Globus pallidus (tissue), 1 donor: Measurements from ENCODE around the gene GPRC6A.
"Not testable (repeated sequence)": the region's sequence is repeated elsewhere in the genome, so short reads cannot be mapped to it uniquely, and the experiment has no call there.

ENCODE experiments used
- DNase-seq: peaks from one replicate; pipeline ENCODE4 v3.0.0-alpha.2; 2015; ENCODE audit warnings: low spot score

GPRC6A gene, protein sequence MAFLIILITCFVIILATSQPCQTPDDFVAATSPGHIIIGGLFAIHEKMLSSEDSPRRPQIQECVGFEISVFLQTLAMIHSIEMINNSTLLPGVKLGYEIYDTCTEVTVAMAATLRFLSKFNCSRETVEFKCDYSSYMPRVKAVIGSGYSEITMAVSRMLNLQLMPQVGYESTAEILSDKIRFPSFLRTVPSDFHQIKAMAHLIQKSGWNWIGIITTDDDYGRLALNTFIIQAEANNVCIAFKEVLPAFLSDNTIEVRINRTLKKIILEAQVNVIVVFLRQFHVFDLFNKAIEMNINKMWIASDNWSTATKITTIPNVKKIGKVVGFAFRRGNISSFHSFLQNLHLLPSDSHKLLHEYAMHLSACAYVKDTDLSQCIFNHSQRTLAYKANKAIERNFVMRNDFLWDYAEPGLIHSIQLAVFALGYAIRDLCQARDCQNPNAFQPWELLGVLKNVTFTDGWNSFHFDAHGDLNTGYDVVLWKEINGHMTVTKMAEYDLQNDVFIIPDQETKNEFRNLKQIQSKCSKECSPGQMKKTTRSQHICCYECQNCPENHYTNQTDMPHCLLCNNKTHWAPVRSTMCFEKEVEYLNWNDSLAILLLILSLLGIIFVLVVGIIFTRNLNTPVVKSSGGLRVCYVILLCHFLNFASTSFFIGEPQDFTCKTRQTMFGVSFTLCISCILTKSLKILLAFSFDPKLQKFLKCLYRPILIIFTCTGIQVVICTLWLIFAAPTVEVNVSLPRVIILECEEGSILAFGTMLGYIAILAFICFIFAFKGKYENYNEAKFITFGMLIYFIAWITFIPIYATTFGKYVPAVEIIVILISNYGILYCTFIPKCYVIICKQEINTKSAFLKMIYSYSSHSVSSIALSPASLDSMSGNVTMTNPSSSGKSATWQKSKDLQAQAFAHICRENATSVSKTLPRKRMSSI

DNA sequence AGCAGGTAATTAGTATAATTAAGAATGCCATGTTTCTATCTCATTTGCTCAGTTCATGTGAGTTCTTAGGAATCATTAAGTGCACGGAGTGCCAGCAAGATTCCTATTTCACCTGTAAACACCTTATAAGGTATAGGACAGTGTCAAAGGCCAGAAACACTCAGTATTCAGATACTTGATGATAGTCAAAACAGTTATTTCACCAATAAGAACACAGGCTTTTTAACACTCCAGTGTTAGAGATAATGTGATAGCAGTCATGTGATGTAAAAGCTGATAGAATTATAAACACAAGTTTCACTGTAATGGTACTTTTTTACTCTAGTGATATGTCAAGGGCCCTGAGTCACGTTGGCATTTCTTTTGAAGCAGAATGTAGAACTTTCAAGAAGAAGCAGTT is at the start of gene GPRC6A:
Gene GPRC6A, minus strand, starts transcription at position 101 of the 400 bp plus-strand sequence. Its CDS starts 70 bp downstream, at position 31.
- DNase-seq: no peak

DNA sequence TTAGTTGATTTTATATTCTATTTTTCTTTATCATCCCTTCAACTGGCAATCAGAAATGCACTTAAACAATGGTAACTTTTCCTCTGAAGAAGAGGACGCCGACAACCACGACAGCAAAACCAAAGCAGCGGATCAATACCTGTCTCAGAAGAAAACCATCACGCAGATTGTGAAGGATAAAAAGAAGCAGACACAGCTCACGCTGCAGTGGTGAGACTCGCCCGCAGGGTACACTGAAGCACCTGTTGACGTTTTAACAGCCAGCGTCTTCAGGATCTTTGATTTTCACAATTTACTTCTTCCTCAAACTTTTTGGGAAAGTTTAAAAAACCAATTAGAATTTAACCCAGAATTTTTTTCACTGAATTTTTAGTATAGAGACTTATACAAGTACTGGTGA is 48.9 kb upstream of the GPRC6A start:
- DNase-seq: no peak

DNA sequence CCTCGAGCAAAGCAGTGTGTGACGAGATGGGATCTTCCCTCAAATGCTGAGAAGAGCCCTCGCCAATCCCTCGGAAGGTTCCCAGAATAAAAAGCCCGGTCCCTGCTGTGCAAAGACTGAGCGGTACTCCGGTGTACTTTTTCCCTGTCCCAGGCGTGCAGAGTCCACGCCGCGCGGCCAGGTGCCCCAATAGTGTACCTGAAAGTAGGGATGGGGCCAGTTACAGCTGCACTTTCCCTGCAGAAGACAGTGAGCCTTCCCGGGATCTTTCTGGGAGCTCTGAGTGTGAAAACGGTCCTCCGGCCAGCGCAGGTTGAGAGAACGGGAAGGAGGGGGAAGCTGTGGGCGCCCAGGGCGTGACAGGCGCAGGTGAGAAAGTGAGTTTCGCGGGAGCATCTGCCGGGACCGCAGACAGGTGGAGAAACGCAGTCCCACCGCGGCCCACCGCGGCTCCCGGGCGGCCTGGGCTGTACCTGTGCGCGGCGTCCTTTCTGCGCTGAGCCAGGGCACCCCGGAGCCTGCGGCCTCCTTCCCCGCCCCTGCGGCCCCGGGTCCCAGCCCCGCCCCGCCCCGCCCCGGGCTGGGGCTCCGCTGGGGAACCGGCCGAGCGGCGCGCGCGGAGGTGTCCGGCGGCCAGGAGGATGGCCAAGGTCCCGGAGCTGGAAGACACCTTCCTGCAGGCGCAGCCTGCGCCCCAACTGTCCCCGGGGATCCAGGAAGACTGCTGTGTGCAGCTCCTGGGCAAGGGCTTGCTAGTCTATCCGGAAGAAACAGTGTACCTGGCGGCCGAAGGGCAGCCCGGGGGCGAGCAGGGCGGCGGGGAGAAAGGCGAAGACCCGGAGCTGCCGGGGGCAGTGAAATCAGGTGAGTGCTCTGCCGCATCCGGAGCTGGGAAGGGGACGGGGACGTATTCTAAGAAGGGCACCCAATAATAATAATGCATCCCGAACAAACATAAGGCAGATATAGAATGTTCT is 48.0 kb upstream of the GPRC6A start, which contains the start of gene RFX6:
Gene RFX6, plus strand, starts transcription at position 608 of the 977 bp plus-strand sequence. Its CDS starts 34 bp downstream, at position 642.
- no peak for DNase-seq

DNA sequence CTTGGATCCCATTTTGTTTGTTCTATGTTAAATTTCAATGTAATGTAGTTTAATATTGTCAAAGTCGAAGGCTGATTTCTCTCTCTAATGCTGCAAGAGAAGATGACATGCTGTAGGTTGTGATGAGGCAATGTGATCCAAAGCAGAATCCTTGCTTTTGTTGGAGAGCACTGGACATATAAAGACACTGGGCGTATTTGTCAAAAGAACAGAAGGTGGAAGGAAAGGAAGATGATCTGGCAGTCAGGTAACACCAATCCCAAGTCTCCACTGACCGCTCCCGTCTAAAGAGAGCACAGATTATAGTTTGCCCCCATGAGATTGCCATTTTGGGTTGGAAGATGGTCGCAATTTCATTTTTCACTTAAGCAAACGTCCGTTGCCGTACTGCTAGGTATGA is 47.2 kb upstream of the GPRC6A start:
- DNase-seq: no peak

DNA sequence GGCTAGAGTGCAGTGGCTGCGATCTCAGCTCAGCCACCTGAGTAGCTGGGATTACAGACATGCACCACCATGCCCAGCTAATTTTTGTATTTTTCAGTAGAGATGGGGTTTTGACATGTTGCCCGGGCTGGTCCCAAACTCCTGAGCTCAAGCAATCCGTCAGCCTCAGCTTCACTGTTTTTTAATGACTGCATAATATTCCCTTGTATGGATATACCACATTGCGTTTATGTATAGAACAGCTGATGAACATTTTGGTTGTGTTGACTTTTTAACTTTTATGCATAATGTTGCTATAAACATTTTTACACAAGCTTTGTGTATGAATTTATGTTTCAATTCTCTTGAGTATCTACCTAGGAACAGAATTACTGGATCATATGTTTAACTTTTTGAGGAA is 43.9 kb upstream of the GPRC6A start:
- no peak for DNase-seq

DNA sequence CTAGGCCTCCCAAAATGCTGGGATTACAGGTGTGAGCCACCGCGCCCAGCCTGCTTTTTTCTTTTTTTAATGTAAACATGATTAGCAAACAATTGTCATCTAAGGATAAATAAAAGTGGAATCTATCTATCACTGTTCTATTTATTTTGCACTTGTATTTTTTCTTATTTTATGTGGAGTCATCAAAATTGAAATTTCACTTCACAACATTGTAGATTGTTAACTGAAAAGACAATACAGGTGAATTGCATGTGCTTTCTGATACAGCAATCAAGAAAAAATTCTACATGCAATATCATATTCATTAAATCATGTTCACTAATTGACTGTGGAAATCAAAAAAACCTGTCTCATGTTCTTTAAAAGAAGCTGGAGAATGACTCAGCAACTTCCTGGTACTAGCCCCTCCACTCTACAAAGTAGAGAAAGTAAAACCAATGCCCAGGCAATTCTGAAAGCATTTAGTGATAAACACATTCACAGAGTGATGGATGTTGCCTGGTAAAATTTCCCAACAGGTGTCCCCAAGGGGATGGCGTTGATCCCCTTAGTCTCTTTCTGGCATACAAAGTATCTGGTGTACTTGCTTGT is 37.5 kb upstream of the GPRC6A start:
- DNase-seq: no peak

DNA sequence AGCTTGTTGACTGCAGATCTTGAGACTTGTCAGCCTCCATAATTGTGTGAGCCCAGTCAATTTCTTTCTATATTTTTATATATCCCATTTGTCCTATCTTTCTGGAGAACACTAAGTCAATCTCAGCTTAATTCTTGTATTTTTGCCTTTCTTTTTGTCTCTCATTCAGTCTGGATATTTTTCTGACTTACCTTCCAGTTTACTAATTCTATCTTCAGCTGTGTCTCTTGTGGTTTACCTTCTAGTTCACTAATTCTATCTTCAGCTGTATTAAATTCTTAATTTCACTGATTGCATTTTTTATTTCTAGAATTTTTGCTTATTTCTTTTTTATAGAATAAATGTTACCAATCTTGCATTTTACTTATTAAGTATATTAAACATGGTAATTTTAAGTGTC is 30.4 kb upstream of the GPRC6A start:
- no peak for DNase-seq

DNA sequence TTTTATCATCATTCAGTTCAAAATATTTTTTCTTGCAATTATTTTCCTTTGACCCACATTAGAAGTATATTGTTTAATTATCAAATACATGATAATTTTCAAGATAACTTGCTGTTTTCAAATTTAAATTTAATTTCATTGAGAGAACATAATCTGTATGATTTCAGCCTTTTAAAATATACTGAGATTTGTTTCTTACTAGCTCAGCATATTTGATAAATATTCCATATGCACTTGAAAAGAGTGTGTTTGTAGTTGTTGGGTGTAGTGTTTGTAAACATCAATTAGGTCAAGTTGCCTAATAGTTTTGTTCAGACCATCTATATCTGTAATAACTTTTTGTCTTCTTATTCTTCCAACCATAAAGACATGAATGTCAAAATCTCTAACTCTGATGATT is 29.2 kb upstream of the GPRC6A start:
- DNase-seq: no peak

DNA sequence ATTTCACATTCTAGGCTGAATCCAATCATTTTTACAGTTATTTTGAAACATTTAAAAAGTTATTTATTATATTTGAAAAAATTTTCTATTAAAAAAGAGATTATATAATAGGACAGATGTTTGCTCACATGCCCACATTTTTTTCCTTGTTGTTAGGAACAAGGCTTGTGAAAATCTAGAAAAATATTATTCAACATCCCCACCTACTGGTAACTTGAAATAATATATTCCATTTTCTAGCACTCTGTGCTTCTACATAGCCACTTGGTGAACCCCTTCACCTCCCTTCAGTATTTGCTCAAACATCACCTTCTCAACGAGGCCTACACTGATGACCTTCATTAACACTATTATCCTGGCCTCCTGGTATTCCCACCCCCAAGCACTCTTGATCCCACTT is 18.3 kb upstream of the GPRC6A start:
- peak; percentile 6 for DNase-seq

DNA sequence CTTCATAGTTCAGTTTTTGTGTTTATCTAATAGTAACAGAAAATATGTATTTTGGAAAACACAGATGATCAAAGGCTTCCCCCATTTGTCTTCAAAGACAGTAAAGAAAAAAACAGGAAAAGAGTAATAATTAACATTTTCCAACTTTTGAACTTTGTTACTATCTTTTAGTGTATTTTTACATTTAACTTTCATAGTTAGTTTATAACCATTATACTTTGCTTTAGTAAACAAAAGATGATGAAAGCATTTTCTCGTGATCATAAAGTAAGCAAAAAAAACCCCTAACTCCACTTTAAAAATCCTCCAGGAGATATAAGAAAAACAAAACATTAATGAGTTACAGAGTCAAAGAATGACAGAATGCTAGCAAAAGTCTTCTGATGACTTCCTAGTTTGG is 13.6 kb upstream of the GPRC6A start:
- no peak for DNase-seq

DNA sequence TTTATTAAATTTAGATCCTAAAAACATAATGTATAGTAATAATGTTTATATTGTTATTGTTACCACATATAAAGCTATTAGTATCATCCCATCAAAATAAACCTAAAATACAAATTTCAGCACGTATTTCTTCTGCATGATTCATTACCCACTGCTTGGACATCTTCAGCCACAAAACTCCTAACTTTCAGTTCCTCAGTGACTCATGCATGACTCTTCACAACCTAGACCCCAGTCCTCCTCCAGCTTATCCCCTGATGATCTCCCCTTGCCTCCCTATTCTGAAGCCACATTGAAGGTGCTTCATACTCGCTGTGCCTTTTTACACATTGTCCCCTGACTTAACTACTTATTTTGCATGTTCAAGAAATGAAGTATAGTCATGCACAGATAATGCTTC is 11.2 kb upstream of the GPRC6A start:
- DNase-seq: no peak

DNA sequence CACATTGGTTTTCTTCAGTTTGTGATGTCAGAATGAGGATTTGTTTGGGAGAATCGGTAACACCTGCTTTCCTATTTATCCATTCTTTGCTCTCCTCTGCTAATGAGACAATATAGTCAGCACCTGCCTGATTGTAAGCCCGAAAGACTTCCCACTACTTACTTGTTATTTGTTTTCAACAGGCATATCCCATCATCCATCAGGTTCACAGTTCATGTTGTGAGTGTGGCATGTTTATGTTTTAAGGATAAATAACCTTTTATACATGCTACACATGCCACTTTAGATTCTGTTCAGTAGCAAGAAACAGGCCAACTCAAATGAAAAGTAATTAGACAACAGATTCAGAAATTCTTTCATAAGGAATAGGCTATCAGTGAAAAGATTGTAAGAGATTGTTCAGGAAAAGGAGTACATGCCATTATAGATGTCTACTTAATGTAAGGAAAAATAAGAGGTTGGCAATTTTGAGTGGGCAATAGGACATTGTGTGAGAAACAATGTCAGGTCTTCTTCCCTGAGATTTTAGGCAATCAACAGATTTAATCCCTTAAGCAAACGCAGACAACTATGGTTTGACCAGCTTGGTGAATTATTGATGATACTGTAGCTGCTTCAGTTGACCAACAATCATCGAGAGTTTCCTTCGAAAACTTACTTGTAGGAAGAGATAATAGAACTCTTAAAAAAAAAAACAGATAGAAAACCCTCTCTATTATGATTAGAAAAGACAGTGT is 7.9 kb upstream of the GPRC6A start:
- no peak for DNase-seq

DNA sequence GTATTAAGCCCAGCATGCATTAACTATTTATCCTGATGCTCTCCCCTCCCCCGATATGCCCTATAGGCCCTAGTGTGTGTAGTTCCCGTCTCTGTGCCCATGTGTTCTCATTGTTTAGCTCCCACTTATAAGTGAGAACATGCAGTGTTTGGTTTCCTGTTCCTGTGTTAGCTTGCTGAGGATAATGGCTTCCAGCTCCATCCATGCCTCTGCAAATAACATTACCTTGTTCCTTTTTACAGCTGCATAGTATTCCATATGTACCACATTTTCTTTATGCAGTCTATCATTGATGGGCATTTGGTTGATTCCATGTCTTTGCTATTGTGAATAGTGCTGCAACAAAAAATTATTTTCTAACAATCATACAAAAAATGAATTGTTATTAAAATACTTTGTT is 5.6 kb upstream of the GPRC6A start:
- DNase-seq: not testable (repeated sequence)

DNA sequence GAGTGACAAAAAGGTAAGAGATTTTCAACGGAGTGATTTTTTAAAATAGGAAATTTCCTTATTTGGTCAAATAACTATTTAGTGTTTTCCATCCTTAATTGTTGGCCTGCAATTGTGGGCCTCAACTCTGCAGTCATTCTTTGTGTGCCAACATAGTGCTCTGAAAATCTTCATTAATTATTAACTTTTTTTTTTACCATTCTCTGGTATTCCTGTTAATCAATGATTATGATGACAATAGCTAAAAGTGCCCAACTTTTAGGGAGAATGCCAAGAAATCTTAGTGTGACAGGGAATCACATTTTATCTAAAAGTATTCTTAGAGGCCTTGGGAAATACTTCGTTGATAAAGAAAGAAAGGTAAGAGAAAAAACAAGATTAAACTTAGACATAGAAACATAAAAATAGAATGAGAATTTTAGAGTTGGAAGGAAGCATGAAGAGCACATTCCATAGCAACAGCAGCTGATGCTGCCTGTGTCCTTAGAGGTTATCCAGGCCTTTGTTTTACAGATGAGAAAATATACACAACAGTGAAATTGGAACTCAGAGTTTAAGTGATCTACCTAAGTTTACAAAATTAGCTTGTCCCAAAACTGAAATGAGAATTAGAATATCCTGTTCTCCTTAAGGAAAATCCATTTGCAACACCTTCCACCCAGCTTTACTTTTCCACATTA is 1.2 kb downstream of the GPRC6A start:
- DNase-seq: no peak

DNA sequence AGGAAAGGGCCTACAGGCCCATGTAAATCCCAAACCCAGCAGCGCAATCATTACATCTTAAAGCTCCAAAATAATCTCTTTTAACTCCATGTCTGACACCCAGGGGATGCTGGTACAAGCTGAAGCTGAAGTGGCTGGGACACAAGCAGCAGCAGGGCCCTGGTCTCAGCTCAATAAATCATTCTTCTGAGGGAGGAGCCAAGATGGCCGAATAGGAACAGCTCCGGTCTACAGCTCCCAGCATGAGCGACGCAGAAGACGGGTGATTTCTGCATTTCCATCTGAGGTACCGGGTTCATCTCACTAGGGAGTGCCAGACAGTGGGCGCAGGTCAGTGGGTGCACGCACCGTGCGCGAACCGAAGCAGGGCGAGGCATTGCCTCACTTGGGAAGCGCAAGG is 12.5 kb downstream of the GPRC6A start:
- DNase-seq: not testable (repeated sequence)

DNA sequence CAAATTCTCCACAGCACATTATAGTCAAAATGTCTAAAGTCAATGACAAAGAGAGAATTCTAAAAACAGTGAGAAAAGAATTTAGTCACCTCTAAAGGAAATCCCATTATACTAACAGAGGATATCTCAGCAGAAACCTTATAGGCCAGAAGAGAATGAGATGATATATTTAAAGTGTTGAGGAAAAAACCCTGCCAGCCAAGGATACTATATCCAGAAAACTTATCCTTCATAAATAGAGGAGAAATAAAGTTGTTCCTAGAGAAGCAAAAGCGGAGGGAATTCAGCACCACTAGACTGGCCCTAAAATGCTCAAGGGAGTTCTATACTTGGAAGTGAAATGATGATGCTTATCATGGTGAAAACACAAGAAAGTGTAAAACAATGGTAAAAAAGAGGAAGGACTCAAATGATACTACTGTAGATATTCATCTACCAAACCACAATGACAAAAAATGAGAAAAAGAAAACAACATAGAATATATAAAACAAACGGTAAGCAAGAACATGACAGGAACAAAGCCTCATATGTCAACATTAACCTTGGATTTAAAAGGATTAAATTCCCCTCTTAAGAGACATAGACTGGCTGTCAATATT is 16.7 kb downstream of the GPRC6A start:
- no peak for DNase-seq

DNA sequence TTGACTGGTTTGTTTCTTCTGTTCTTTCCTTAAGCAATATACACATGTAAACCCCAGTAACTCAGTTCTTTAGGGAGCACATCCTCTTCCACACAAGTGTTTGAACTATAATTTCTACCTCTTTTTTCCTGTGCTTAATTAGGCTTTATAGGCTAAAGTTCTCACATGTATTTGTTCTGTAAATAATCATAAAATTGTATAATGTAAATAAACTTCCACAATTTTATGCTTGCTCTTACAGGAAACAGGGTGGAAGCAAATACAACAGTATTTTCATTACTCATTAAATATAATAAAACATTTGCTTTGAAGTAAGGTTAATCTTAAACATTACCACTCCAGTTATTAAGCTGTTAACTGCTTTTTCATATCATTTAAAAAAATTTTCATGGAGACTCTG is 26.9 kb downstream of the GPRC6A start:
- no peak for DNase-seq

DNA sequence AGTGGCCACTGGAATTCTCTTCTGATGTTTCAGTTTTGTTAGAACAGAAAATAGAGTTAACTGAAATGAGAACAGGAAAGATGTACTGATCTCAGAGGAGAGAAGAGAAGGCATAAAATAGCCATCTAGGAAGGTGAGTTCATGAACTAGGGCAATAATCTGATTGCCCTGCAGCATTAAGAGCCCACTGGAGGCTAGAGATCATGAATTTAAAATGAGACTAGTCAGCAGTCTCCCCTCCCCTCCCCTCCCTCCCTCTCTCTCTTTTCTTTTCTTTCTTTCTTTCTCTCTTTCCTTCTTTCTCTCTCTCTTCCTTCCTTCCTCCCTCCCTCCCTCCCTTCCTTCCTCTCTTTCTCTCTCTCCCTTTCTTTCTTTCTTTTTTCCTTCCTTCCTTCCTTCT is 28.9 kb downstream of the GPRC6A start:
- DNase-seq: no peak

DNA sequence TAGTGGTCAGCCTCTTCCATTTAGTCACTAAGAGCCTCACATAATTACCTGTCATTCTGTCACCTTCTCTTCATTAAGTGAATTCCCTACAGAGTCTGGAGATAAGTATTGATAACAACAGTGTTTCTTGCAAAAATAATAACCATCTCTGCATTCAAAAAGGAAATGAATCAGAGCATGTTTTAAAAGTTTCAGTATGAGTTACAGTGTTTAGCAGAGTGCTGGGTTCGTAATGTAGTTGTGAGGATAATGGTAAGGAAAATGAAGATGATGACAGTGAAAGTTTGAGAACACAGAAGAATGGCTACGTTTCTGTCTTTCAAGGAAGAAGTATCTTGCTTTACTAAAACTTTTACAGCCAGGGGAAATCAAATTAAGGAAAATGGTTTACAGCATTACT is 31.3 kb downstream of the GPRC6A start:
- DNase-seq: no peak

DNA sequence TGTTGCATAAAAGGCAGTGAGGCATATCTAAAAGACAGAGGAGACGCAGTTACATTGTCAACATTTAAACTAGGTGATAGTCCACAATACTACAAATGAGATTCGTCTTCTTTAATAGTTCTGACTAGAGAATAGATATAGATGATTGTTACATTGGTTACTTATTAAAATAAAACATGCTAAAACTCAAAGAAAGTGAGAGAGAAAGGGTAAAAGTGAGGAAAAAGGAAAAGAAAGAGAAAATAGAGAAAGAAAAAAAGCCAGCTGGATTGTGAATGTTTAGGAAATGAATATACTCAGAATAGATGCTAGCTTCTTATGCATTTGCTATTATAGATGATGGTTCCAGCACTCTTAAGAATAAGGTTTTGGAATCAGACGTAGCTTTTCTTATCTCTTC is 35.7 kb downstream of the GPRC6A start:
- no peak for DNase-seq
